Epidermal melanocyte (primary cell): ENCODE data around the gene METTL2B.
A peak's percentile ranks its signal among the peaks of the same experiment; 100 is the strongest.
"Not testable (repeated sequence)": the region's sequence is repeated elsewhere in the genome, so short reads cannot be mapped to it uniquely, and the experiment has no call there.

Experiments
- DNase-seq: peaks from one replicate; pipeline ENCODE4 v3.0.0; 2011; ENCODE audit warnings: low spot score; ENCODE audit not compliant: insufficient read length

METTL2B gene

GRCh38 chr7:128523932-128524524, 47.5 kb downstream of the METTL2B start:
- not testable (repeated sequence) for DNase-seq

GRCh38 chr7:128525584-128525983, 49.0 kb downstream of the METTL2B start:
- not testable (repeated sequence) for DNase-seq

- not testable (repeated sequence) for DNase-seq
These were observed 49.5 kb downstream of the METTL2B start for GRCh38 chr7:128526062-128526466.

GRCh38 chr7:128529191-128529590, 52.6 kb downstream of the METTL2B start:
- DNase-seq: not testable (repeated sequence)

GRCh38 chr7:128530121-128530854, 53.7 kb downstream of the METTL2B start:
- peak; percentile 15 for DNase-seq

- DNase-seq: no peak
These were observed 54.2 kb downstream of the METTL2B start for GRCh38 chr7:128530855-128531104.

GRCh38 chr7:128531105-128531954, 54.8 kb downstream of the METTL2B start:
- DNase-seq: peak; percentile 88

GRCh38 chr7:128531955-128532478, 55.5 kb downstream of the METTL2B start:
- DNase-seq: not testable (repeated sequence)

- not testable (repeated sequence) for DNase-seq
These were observed 56.4 kb downstream of the METTL2B start for GRCh38 chr7:128532956-128533355.

GRCh38 chr7:128537410-128537809, 60.9 kb downstream of the METTL2B start:
- DNase-seq: not testable (repeated sequence)

- DNase-seq: not testable (repeated sequence)
These were observed 66.0 kb downstream of the METTL2B start for GRCh38 chr7:128542530-128542929.

- DNase-seq: not testable (repeated sequence)
These were observed 66.8 kb downstream of the METTL2B start for GRCh38 chr7:128543300-128543699.

- not testable (repeated sequence) for DNase-seq
These were observed 69.8 kb downstream of the METTL2B start for GRCh38 chr7:128546319-128546851.

GRCh38 chr7:128550920-128551319, 74.4 kb downstream of the METTL2B start:
- DNase-seq: no peak

GRCh38 chr7:128554394-128554793, 77.8 kb downstream of the METTL2B start:
- DNase-seq: not testable (repeated sequence)
